OCI-LY1 (cell line): ENCODE measurements around the gene KRTAP10-3.

Experiments used
- H2AFZ ChIP-seq: fragments of 200-600 bp; sonication (generic), shearing (Covaris generic); 2 replicates; pipeline ENCODE4 v1.6.0; 2014; ENCODE audit warnings: antibody characterized with exemption, mild to moderate bottlenecking, low read length
- H3F3A ChIP-seq: fragments of 200-600 bp; sonication (generic), shearing (Covaris generic); 2 replicates; pipeline ENCODE4 v1.6.0; 2014; ENCODE audit warnings: mild to moderate bottlenecking, antibody characterized with exemption, low read length, moderate library complexity; ENCODE audit not compliant: insufficient read depth
- H3K27ac ChIP-seq: fragments of 200-600 bp; sonication (generic); 2 replicates; pipeline ENCODE4 v1.5.1; 2014; ENCODE audit warnings: low read length, mixed run types, mild to moderate bottlenecking, low read depth; ENCODE audit not compliant: poor library complexity, severe bottlenecking
- H3K27me3 ChIP-seq: fragments of 200-600 bp; sonication (generic); 2 replicates; pipeline ENCODE4 v1.6.0; 2014; ENCODE audit warnings: antibody characterized with exemption, mild to moderate bottlenecking, low read length, moderate library complexity; ENCODE audit not compliant: insufficient read depth
- H3K36me3 ChIP-seq: fragments of 200-600 bp; sonication (generic); 2 replicates; pipeline ENCODE4 v1.6.1; 2014; ENCODE audit warnings: mild to moderate bottlenecking, antibody characterized with exemption, low read length, moderate library complexity, mixed read lengths; ENCODE audit not compliant: insufficient read depth
- H3K4me1 ChIP-seq: fragments of 200-600 bp; sonication (generic); 2 replicates; pipeline ENCODE4 v1.5.1; 2014; ENCODE audit warnings: mild to moderate bottlenecking, low read length, moderate library complexity; ENCODE audit not compliant: insufficient read depth, severe bottlenecking
- H3K4me2 ChIP-seq: fragments of 200-600 bp; sonication (generic), shearing (Covaris generic); 2 replicates; pipeline ENCODE4 v1.6.1; 2014; ENCODE audit warnings: low read length
- H3K4me3 ChIP-seq: fragments of 200-600 bp; sonication (generic); 2 replicates; pipeline ENCODE4 v1.5.1; 2014; ENCODE audit warnings: low read length, low read depth, mild to moderate bottlenecking, mixed read lengths; ENCODE audit not compliant: poor library complexity, severe bottlenecking
- H3K79me2 ChIP-seq: fragments of 200-600 bp; shearing (Covaris generic); 2 replicates; pipeline ENCODE4 v1.6.1; 2016; ENCODE audit warnings: mixed run types, low read length, mixed read lengths; ENCODE audit not compliant: insufficient read depth
- H3K9ac ChIP-seq: fragments of 200-600 bp; sonication (generic), shearing (Covaris generic); 2 replicates; pipeline ENCODE4 v1.6.1; 2014; ENCODE audit warnings: mild to moderate bottlenecking, low read length, mixed read lengths
- H3K9me2 ChIP-seq: fragments of 200-600 bp; sonication (generic), shearing (Covaris generic); 2 replicates; pipeline ENCODE4 v1.6.1; 2014; ENCODE audit warnings: low read depth, mild to moderate bottlenecking, low read length, mixed read lengths
- H3K9me3 ChIP-seq: fragments of 200-600 bp; shearing (Covaris generic); 2 replicates; pipeline ENCODE4 v1.6.1; 2014; ENCODE audit warnings: low read length, mixed read lengths
- H4K20me1 ChIP-seq: fragments of 200-600 bp; sonication (generic), shearing (Covaris generic); 2 replicates; pipeline ENCODE4 v1.6.0; 2016; ENCODE audit warnings: mild to moderate bottlenecking, low read length; ENCODE audit not compliant: insufficient read depth
- EZH2 ChIP-seq: fragments of 200-600 bp; sonication (generic), shearing (Covaris generic); IDR thresholded peaks from 2 replicates; pipeline ENCODE4 v1.8.0; 2017; ENCODE audit warnings: borderline replicate concordance, mixed run types, mild to moderate bottlenecking, antibody characterized with exemption, low read length, moderate library complexity, mixed read lengths
- TF ChIP-seq, protein P1 (sequence below): fragments of 200-600 bp; sonication (generic), shearing (Covaris generic); IDR thresholded peaks from 2 replicates; pipeline ENCODE4 v1.5.1; 2017; ENCODE audit warnings: mild to moderate bottlenecking, antibody characterized with exemption, low read length, moderate library complexity, mixed read lengths

Gene KRTAP10-3

DNA sequence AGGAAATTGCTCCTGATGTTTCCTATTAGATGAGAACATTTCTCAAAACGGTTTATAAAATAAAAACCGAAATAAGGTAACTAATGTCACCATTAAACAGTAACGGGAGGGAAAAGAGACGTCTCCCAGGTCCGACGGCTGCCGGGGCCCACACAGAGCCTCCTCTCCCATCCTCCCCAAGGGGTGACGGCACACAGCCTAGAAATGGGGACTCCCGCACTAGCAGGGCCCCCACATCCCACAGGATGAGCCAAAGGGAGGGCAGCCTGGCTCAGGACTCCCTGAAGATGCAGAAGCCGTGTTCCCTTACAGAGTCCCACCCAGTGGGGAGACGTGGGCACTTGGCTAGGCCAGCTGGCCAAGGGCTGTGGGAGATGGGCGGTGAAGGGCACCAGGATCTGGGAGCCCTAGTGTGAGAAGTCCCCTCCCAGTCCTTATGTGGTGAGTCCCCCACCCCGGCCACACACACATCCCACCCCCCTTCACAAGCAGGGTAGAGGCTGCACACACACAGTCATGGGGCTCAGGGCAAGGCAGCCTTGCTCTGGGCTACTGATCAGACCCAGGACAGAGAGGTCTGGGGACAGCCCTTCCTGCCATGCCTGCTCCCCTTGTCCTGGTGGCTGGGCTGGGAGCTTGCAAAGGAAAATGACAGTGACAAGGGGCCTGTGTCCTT is 3.3 kb downstream of the KRTAP10-3 start:
- Histone ChIP-seq H3K9me2 (no peaks in the 10 kb centered on the region), H3K36me3 (no peaks in the 10 kb centered on the region), H3K79me2 (no peaks in the 10 kb centered on the region), H3K4me1 (no peaks in the 10 kb centered on the region), H3K4me2 (no peak overlapping the region), H3K27me3 (no peaks in the 10 kb centered on the region; the same call in 1 of the 2 replicates), H3F3A (no peaks in the 10 kb centered on the region), H2AFZ (no peak overlapping the region), H4K20me1 (no peaks in the 10 kb centered on the region), H3K9me3 (no peaks in the 10 kb centered on the region), H3K27ac (no peak overlapping the region), H3K4me3 (no peak overlapping the region), H3K9ac (no peak overlapping the region)
- TF ChIP-seq, protein P1, sequence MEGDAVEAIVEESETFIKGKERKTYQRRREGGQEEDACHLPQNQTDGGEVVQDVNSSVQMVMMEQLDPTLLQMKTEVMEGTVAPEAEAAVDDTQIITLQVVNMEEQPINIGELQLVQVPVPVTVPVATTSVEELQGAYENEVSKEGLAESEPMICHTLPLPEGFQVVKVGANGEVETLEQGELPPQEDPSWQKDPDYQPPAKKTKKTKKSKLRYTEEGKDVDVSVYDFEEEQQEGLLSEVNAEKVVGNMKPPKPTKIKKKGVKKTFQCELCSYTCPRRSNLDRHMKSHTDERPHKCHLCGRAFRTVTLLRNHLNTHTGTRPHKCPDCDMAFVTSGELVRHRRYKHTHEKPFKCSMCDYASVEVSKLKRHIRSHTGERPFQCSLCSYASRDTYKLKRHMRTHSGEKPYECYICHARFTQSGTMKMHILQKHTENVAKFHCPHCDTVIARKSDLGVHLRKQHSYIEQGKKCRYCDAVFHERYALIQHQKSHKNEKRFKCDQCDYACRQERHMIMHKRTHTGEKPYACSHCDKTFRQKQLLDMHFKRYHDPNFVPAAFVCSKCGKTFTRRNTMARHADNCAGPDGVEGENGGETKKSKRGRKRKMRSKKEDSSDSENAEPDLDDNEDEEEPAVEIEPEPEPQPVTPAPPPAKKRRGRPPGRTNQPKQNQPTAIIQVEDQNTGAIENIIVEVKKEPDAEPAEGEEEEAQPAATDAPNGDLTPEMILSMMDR, result no peak
- TF ChIP-seq EZH2, result no peak

- Histone ChIP-seq H4K20me1 (no peaks in the 10 kb centered on the region), H3K4me3 (no peak overlapping the region), H3K4me1 (no peaks in the 10 kb centered on the region), H3K27ac (no peak overlapping the region), H3K27me3 (no peaks in the 10 kb centered on the region; the same call in 1 of the 2 replicates), H3K9me2 (no peaks in the 10 kb centered on the region), H3K9ac (no peak overlapping the region), H3K79me2 (no peaks in the 10 kb centered on the region), H3K4me2 (no peak overlapping the region), H3F3A (no peaks in the 10 kb centered on the region), H3K36me3 (no peaks in the 10 kb centered on the region), H2AFZ (no peak overlapping the region), H3K9me3 (no peaks in the 10 kb centered on the region)
- TF ChIP-seq EZH2, result no peak
- TF ChIP-seq, protein P1, result no peak
Observed at GRCh38 chr21:44552681-44553080, 5.9 kb downstream of the KRTAP10-3 start.

DNA sequence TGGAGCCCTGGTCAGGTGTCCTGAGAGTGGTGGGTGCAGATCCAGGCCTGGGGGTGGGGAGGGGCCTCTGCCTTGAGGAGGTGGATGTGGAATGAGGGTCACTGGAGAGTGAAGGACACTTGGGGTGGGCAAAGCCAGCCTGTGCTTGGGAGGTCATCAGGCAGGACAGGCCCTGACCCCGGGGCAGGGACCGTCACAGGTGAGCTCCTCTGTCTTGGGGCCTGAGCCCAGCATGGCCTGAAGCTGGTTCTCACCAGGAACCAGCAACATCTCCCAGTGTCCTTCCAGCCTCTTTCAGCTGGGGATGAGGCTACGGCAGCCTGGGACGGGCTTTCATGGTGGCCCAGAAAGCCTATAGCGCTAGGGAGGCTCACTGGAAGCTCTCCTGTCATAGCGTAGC is 6.5 kb downstream of the KRTAP10-3 start:
- Histone ChIP-seq H3K27ac (no peak overlapping the region), H3K4me2 (no peak overlapping the region), H3K27me3 (peaks cover 3% of the 10 kb centered on the region; the same call in 1 of the 2 replicates)

More for the DNA sequence above, 6.5 kb downstream of the KRTAP10-3 start:
- Histone ChIP-seq H3K9me2 (no peaks in the 10 kb centered on the region), H3K79me2 (no peaks in the 10 kb centered on the region), H3K36me3 (no peaks in the 10 kb centered on the region), H3F3A (no peaks in the 10 kb centered on the region), H2AFZ (no peak overlapping the region), H3K9me3 (peaks cover 3% of the 10 kb centered on the region), H3K4me3 (no peak overlapping the region), H3K9ac (no peak overlapping the region), H3K4me1 (no peaks in the 10 kb centered on the region), H4K20me1 (no peaks in the 10 kb centered on the region)
- TF ChIP-seq EZH2, result no peak
- TF ChIP-seq, protein P1, result no peak
